LNCaP clone FGC (cell line): ENCODE results near the gene ATP8B1.

ENCODE experiments used
- DNase-seq: peaks from one replicate; pipeline ENCODE4 v3.0.0-alpha.2; 2011; ENCODE audit warnings: low read depth
- H3K4me3 ChIP-seq: 2 replicates; pipeline ENCODE4 v1.5.1; 2011; ENCODE audit warnings: mild to moderate bottlenecking, low read depth, low read length, control low read depth
- TF ChIP-seq, protein P1 (sequence below): IDR thresholded peaks from 2 replicates; pipeline ENCODE4 v1.5.1; 2012; ENCODE audit warnings: mild to moderate bottlenecking; ENCODE audit not compliant: control insufficient read depth, insufficient read depth; ENCODE audit errors: extremely low read depth

Gene ATP8B1

DNA sequence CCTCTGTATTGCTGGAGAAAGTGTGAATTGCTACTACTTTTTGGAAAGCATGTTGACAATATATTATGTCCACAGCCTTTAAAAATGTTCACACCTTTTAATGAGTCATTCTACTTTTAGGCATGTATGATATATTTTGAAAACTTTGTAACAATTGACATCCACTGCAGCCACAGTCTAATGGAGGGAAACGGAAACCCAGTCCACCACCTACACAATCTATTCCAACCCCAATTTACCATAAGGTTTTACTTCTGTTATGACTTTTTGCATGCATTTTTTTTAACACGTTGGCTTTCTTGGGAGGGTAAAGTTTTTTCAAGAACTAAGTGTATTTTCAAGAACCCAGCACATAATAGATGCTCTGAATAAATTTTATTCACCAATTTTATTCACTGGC lies 38.5 kb upstream of the ATP8B1 start:
- TF ChIP-seq, protein P1, sequence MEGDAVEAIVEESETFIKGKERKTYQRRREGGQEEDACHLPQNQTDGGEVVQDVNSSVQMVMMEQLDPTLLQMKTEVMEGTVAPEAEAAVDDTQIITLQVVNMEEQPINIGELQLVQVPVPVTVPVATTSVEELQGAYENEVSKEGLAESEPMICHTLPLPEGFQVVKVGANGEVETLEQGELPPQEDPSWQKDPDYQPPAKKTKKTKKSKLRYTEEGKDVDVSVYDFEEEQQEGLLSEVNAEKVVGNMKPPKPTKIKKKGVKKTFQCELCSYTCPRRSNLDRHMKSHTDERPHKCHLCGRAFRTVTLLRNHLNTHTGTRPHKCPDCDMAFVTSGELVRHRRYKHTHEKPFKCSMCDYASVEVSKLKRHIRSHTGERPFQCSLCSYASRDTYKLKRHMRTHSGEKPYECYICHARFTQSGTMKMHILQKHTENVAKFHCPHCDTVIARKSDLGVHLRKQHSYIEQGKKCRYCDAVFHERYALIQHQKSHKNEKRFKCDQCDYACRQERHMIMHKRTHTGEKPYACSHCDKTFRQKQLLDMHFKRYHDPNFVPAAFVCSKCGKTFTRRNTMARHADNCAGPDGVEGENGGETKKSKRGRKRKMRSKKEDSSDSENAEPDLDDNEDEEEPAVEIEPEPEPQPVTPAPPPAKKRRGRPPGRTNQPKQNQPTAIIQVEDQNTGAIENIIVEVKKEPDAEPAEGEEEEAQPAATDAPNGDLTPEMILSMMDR: no peak
- no peak overlapping the region for H3K4me3 ChIP-seq
- DNase-seq: no peak

DNA sequence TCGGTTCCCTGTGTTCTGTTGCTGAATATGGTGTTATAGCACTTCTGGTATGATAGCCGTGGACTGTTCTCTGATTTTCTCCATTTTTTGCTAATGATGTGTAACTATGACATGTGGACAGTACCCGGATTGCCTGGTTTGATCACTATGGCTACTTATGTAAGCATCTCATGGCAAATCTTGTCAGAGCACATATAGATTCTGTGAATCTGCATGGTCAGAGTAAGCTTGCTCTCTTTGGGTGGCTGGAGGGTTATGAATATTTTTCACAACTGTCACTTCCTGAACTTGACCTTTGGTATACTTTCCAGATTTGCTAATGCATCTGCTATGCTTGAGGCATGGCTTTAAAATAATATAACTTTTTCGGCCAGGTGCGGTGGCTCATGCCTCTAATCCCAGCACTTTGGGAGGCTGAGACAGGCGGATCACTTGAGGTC lies 36.8 kb upstream of the ATP8B1 start:
- H3K4me3 ChIP-seq: no peak overlapping the region
- no peak for DNase-seq
- TF ChIP-seq, protein P1: no peak

DNA sequence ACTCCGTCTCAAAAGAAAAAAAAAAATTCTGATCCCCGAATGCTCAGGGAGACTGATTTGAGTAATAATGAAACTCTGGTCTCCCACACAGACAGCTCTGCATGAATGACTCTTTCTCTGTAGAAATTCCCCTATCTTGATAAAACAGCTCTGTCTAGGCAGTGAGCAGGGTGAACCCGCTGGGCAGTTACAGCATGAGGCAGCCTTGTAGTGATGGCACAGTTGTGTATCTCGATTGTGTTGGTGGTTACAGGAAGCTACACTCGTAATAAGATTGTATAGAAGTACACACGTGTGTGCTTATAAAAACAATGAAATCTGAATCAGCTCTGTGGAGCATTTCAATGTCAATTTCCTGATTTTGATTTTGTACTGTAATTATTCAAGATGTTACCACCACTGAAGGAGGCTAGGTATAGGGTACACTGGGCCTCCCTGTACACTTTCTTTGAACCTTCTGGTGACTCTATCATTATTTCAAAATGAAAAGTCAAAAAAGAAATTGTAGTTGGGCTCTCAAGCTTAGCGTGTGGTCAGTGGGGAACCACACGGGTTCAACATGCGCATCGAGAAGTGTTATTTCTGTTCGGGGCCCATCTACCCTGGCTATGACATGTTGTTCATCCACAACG lies 34.9 kb upstream of the ATP8B1 start:
- TF ChIP-seq, protein P1: no peak
- no peak overlapping the region for H3K4me3 ChIP-seq
- no peak for DNase-seq

DNA sequence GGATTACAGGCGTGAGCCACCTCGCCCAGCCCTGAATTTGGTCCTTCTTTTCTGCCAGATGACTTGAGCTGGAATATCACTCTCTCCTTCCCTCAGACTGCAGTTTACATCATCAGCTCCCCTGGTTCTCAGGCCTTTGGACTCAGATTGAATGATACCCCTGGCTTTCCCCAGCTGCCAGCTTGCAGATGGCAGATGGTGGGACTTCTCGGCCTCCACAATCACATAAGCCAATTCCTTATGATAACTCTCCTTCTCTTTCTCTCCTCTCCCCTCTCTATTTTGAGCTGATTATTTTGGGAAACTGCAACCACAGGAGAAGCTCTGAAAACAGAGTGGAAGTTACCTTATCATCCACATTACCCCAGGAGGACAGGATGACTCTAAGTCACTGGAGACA lies 33.4 kb upstream of the ATP8B1 start:
- no peak for DNase-seq
- H3K4me3 ChIP-seq: no peak overlapping the region
- TF ChIP-seq, protein P1: no peak

DNA sequence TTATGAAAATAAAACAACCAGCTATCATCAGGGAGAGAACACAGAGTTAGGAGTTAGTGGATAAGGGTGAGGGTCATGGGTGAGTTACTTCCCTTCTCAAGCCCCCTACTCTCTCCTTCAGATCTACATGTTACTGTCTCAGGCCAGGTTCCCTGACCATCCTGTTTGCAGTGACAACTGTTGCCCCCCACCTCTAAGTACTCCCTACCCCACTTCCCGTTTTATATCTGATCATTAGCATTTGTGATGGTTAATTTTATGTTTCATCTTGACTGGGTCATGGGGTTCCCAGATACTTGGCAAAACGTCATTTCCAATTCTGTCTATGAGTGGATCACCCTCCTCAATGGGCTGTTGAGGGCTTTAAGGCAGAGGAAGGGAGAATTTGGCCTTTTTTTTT lies 32.8 kb upstream of the ATP8B1 start:
- no peak for DNase-seq
- TF ChIP-seq, protein P1: no peak
- no peak overlapping the region for H3K4me3 ChIP-seq

DNA sequence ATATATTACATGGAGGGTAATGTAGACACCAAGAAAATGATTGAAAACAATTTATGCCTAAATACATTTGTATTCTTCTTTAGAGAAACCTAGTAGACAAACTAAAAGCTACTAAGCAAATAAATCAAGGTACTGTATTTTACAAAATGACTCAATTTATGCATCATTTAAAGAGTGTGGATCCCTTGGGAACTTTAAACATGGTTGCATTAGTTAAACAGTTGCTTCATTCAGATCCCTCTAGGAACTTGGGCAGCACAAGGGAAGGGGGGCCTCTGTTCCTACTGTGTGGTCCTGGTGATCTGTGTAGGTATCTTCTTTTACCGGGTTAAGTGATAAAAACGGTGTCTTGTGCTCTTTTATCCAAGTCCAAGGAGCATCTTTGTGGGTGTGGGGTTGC lies 31.5 kb upstream of the ATP8B1 start:
- DNase-seq: no peak

More for the DNA sequence above, 31.5 kb upstream of the ATP8B1 start:
- TF ChIP-seq, protein P1: no peak
- H3K4me3 ChIP-seq: no peak overlapping the region
